Vagina (tissue), 2 donors: ENCODE measurements around the gene STAMBP. TPM values are rescaled to one million over a fixed set of nuclear protein-coding genes. Genes with fewer than 3 reads are reported as not detected.

ENCODE experiments used
- DNase-seq, 2 donors: peaks; one replicate each; pipeline ENCODE4 v3.0.0-alpha.2; 2017; ENCODE audit errors: extremely low spot score in 2 of 2
- H3K27ac ChIP-seq: fragments of 200-600 bp; sonication (generic); one replicate; pipeline ENCODE4 v1.5.1; 2019
- H3K27me3 ChIP-seq: fragments of 200-600 bp; sonication (generic); one replicate; pipeline ENCODE4 v1.5.1; 2019
- H3K36me3 ChIP-seq, 2 donors: fragments of 200-600 bp; sonication (generic); one replicate each; pipeline ENCODE4 v1.5.1; 2017 to 2019
- H3K4me1 ChIP-seq: fragments of 200-600 bp; sonication (generic); one replicate; pipeline ENCODE4 v1.5.1; 2019
- H3K4me3 ChIP-seq, 2 donors: fragments of 200-600 bp; sonication (generic); 1 replicate in 1 of 2; 2 replicates in 1 of 2; pipeline ENCODE4 v1.5.1; 2016 to 2019
- H3K9me3 ChIP-seq: fragments of 200-600 bp; sonication (generic); one replicate; pipeline ENCODE4 v1.5.1; 2019
- POLR2A ChIP-seq, 2 donors: fragments of 450-650 bp; IDR thresholded peaks; one replicate each; pipeline ENCODE4 v1.6.1; 2017; ENCODE audit warnings: antibody characterized with exemption in 2 of 2, mild to moderate bottlenecking in 2 of 2, moderate library complexity in 2 of 2
- POLR2AphosphoS5 ChIP-seq, 2 donors: sonication (generic); formaldehyde crosslinking; IDR thresholded peaks; one replicate each; pipeline ENCODE4 v1.9.0; 2017; ENCODE audit warnings: antibody characterized with exemption in 2 of 2, mild to moderate bottlenecking in 2 of 2, low read depth in 1 of 2; ENCODE audit not compliant: insufficient read depth in 1 of 2
- intact Hi-C: fragments of 100-400 bp; cut with DNase I; formaldehyde crosslinking; loops from one replicate; pipeline ENCODE4 v1.15.1; 2023
- total RNA-seq: library from RNA; depleted of rRNA; stranded (reverse); fragments of >200 nt; gene quantifications from one replicate; pipeline ENCODE4 v1.2.3, GENCODE V29; 2016
- TF ChIP-seq, protein P1 (sequence below), 3 experiments: fragments of 450-650 bp in 2 of 3; fragments of 200-600 bp in 1 of 3; sonication (generic) in 1 of 3; IDR thresholded peaks; one replicate each; pipeline ENCODE4 v1.5.1; 2017 to 2019; ENCODE audit warnings: antibody characterized with exemption in 3 of 3, mild to moderate bottlenecking in 2 of 3, moderate library complexity in 2 of 3

The STAMBP gene
- total RNA-seq, 1 donor from 2014 or later, result 30.4 TPM

DNA sequence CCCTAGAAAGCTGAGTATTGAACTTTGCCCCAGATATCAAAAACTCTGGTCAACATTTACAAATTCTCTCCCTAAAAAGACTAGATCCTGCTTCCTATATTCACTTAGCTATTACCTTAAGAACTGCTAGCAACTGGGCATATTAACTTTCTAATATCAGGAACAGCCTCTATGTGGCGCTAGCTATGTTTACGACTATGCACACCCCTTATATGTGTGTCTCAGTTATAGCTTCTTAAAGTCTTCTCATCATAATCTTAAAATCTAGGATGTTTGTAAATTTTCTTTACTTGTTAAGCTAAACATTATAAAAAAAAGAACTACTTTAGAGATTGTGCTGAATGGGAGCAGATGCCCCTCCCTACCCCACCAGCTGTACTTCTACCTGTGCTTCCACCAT is 1.7 kb upstream of the STAMBP start:
- no peaks in the 10 kb centered on the region for H3K27me3 ChIP-seq
- H3K4me3 ChIP-seq, result no peak overlapping the region
- DNase-seq, result no peak
- intact Hi-C loops, result loop anchor here (10.0 kb wide), 2 partner anchors 318 to 508 kb away; partner anchors contain the start of gene BOLA3
- H3K9me3 ChIP-seq, result no peaks in the 10 kb centered on the region
- peaks cover 32% of the 10 kb centered on the region for H3K4me1 ChIP-seq
- no peak overlapping the region for H3K27ac ChIP-seq
- H3K36me3 ChIP-seq, result peaks cover 0 to 10% of the 10 kb centered on the region in 2 donors
- TF ChIP-seq POLR2AphosphoS5 (IDR thresholded peaks at IDR 0.05; ENCODE audit: insufficient read depth in 1 of 2, low read depth in 1 of 2) (no peak), POLR2A (IDR thresholded peaks at IDR 0.05) (no peak)
- TF ChIP-seq, protein P1, sequence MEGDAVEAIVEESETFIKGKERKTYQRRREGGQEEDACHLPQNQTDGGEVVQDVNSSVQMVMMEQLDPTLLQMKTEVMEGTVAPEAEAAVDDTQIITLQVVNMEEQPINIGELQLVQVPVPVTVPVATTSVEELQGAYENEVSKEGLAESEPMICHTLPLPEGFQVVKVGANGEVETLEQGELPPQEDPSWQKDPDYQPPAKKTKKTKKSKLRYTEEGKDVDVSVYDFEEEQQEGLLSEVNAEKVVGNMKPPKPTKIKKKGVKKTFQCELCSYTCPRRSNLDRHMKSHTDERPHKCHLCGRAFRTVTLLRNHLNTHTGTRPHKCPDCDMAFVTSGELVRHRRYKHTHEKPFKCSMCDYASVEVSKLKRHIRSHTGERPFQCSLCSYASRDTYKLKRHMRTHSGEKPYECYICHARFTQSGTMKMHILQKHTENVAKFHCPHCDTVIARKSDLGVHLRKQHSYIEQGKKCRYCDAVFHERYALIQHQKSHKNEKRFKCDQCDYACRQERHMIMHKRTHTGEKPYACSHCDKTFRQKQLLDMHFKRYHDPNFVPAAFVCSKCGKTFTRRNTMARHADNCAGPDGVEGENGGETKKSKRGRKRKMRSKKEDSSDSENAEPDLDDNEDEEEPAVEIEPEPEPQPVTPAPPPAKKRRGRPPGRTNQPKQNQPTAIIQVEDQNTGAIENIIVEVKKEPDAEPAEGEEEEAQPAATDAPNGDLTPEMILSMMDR (IDR thresholded peaks at IDR 0.05), result no peak

GRCh38 chr2:73827660-73828388 is 937 bp upstream of the STAMBP start:
- intact Hi-C loops, result loop anchor here (10.0 kb wide), 2 partner anchors 317 to 507 kb away; partner anchors contain the start of gene BOLA3

GRCh38 chr2:73828389-73828817 is 358 bp upstream of the STAMBP start:
- TF ChIP-seq, protein P1 (IDR thresholded peaks at IDR 0.05), result no peak
- no peak for TF ChIP-seq POLR2AphosphoS5 (IDR thresholded peaks at IDR 0.05; ENCODE audit: insufficient read depth in 1 of 2, low read depth in 1 of 2)
- TF ChIP-seq POLR2A (IDR thresholded peaks at IDR 0.05), result no peak
- no peaks in the 10 kb centered on the region for H3K27me3 ChIP-seq
- H3K27ac ChIP-seq, result peak overlapping the region; percentile 94
- intact Hi-C loops, result loop anchor here (10.0 kb wide), 2 partner anchors 316 to 506 kb away; partner anchors contain the start of gene BOLA3
- H3K4me3 ChIP-seq, result peak overlapping the region; percentile 70 to 82
- H3K9me3 ChIP-seq, result no peaks in the 10 kb centered on the region
- H3K4me1 ChIP-seq, result peaks cover 44% of the 10 kb centered on the region
- H3K36me3 ChIP-seq, result peaks cover 0 to 19% of the 10 kb centered on the region in 2 donors
- no peak for DNase-seq

More at GRCh38 chr2:73827660-73828388, 937 bp upstream of the STAMBP start:
- Histone ChIP-seq H3K36me3 (peaks cover 0 to 16% of the 10 kb centered on the region in 2 donors), H3K9me3 (no peaks in the 10 kb centered on the region), H3K4me3 (peak overlapping the region in 1 of 2 donors; percentile 70), H3K27ac (no peak overlapping the region), H3K4me1 (peaks cover 38% of the 10 kb centered on the region), H3K27me3 (no peaks in the 10 kb centered on the region)
- TF ChIP-seq, protein P1 (IDR thresholded peaks at IDR 0.05), result no peak
- no peak for TF ChIP-seq POLR2A (IDR thresholded peaks at IDR 0.05)
- DNase-seq, result peak in 1 of 2 donors; percentile 77

GRCh38 chr2:73830871-73831401 is 2.2 kb downstream of the STAMBP start:
- Histone ChIP-seq H3K4me3 (no peak overlapping the region), H3K4me1 (peaks cover 48% of the 10 kb centered on the region)
- intact Hi-C loops, result no loop called here

More at GRCh38 chr2:73830871-73831401, 2.2 kb downstream of the STAMBP start:
- Histone ChIP-seq H3K9me3 (no peaks in the 10 kb centered on the region), H3K36me3 (peaks cover 0 to 24% of the 10 kb centered on the region in 2 donors), H3K27ac (no peak overlapping the region), H3K27me3 (no peaks in the 10 kb centered on the region)
- no peak for TF ChIP-seq POLR2A (IDR thresholded peaks at IDR 0.05)
- TF ChIP-seq, protein P1 (IDR thresholded peaks at IDR 0.05), result no peak
- TF ChIP-seq POLR2AphosphoS5 (IDR thresholded peaks at IDR 0.05; ENCODE audit: insufficient read depth in 1 of 2, low read depth in 1 of 2), result peak in 1 of 2 donors; percentile 31
- DNase-seq, result no peak
